Spleen (tissue), 11 donors: ENCODE measurements around the gene PHC2. TPM values are rescaled to one million over a fixed set of nuclear protein-coding genes. Genes with fewer than 3 reads are reported as not detected.
A peak's percentile ranks its signal among the peaks of the same experiment; 100 is the strongest.

Source experiments
- DNase-seq: peaks from one replicate; pipeline ENCODE4 v3.0.0-alpha.2; 2020
- H3K27ac ChIP-seq, 8 donors: fragments of 200-600 bp; sonication (generic) in 7 of 8; 1 replicate in 4 of 8; 2 replicates in 4 of 8; pipeline versions ENCODE4 v1.5.0 to v1.8.0; 2016 to 2021; ENCODE audit warnings: inconsistent platforms in 4 of 8, mild to moderate bottlenecking in 4 of 8, moderate library complexity in 1 of 8
- H3K27me3 ChIP-seq, 7 donors: fragments of 200-600 bp; sonication (generic) in 6 of 7; replicated peaks in 1 of 7; 1 replicate in 4 of 7; 2 replicates in 3 of 7; pipeline versions ENCODE4 v1.5.0 to v1.8.0; 2016 to 2021; ENCODE audit warnings: inconsistent platforms in 3 of 7, mild to moderate bottlenecking in 1 of 7
- H3K36me3 ChIP-seq, 6 donors: fragments of 200-600 bp; sonication (generic) in 5 of 6; 1 replicate in 4 of 6; 2 replicates in 2 of 6; pipeline versions ENCODE4 v1.5.0 to v1.8.0; 2016 to 2021; ENCODE audit warnings: inconsistent platforms in 2 of 6
- H3K4me1 ChIP-seq, 6 donors: fragments of 200-600 bp; sonication (generic) in 5 of 6; 1 replicate in 3 of 6; 2 replicates in 3 of 6; pipeline versions ENCODE4 v1.5.0 to v1.8.0; 2016 to 2021; ENCODE audit warnings: inconsistent platforms in 3 of 6
- H3K4me3 ChIP-seq, 8 donors: fragments of 200-600 bp; sonication (generic) in 7 of 8; 1 replicate in 4 of 8; 2 replicates in 4 of 8; pipeline versions ENCODE4 v1.5.0 to v1.8.0; 2016 to 2021; ENCODE audit warnings: inconsistent platforms in 4 of 8, mild to moderate bottlenecking in 4 of 8, moderate library complexity in 2 of 8
- H3K9me3 ChIP-seq, 8 donors: fragments of 200-600 bp; sonication (generic) in 7 of 8; 1 replicate in 4 of 8; 2 replicates in 4 of 8; pipeline versions ENCODE4 v1.5.0 to v1.8.0; 2016 to 2021; ENCODE audit warnings: inconsistent platforms in 4 of 8
- CTCF ChIP-seq, 11 experiments: fragments of 200-600 bp in 7 of 11; fragments of 450-650 bp in 4 of 11; sonication (generic) in 4 of 11; IDR thresholded peaks in 8 of 11; conservative IDR thresholded peaks in 3 of 11; 1 replicate in 7 of 11; 2 replicates in 4 of 11; pipeline versions ENCODE4 v1.4.0 to v1.8.0; 2016 to 2021; ENCODE audit warnings: antibody characterized with exemption in 11 of 11, inconsistent platforms in 4 of 11, mild to moderate bottlenecking in 1 of 11
- POLR2A ChIP-seq, 3 donors: fragments of 450-650 bp; IDR thresholded peaks; one replicate each; pipeline ENCODE4 v1.5.1; 2017; ENCODE audit warnings: antibody characterized with exemption in 3 of 3, mild to moderate bottlenecking in 1 of 3
- POLR2AphosphoS5 ChIP-seq, 3 donors: sonication (generic); formaldehyde crosslinking; IDR thresholded peaks; one replicate each; pipeline ENCODE4 v1.5.1; 2017; ENCODE audit warnings: antibody characterized with exemption in 3 of 3
- WGBS, 5 donors: extraction: QIAGEN DNeasy Blood & Tissue Kit in 3 of 5; methylation state at CpG; one replicate each; pipeline versions ENCODE4 v1.1.5 to v1.1.7; 2013 to 2018; 5-methylcytosine and 5-hydroxymethylcytosine counted together
- intact Hi-C: fragments of 100-400 bp; cut with DNase I; formaldehyde crosslinking; loops from one replicate; pipeline ENCODE4 v1.15.0; 2023; ENCODE audit warnings: low total_unique reads
- microRNA-seq, 3 donors: library from miRNA; unstranded; fragments of <30 nt; microRNA quantifications; one replicate each; pipeline versions ENCODE4 to v1.1.0, GENCODE V29; 2019 to 2020
- polyA plus RNA-seq, 3 donors: library from polyadenylated mRNA; stranded (reverse); fragments of 200-250 nt; gene quantifications; one replicate each; pipeline ENCODE4 v1.2.1, GENCODE V29; 2013
- small RNA-seq, 4 donors: library from RNA; depleted of rRNA; stranded (forward); fragments of <200 nt; gene quantifications; one replicate each; pipeline ENCODE3, GENCODE V24; 2016
- total RNA-seq, 7 donors: library from RNA; depleted of rRNA in 3 of 7; stranded (reverse); fragments of >200 nt in 3 of 7; fragmentation: NEBNext Ultra II Directional in 4 of 7; extraction: Animal tissue kit (Norgen Biotek cat#: 25700) in 4 of 7; gene quantifications; one replicate each; pipeline versions ENCODE4 v1.1.0 to v1.2.1, GENCODE V29; 2016 to 2021
- donor health status: healthy with polysubstance abuse.
- donor health status: DM: no; HTN: no; CAD: no; lungs with moderate emphysema.
- donor health status: DM: no; HTN: no; CAD: no.
- donor health status: Bipolar disorder and iron deficiency.
- donor health status: healthy.
- donor health status: DM: no; HTN: no; CAD: no.
- donor health status: DM: yes; HTN: yes; CAD: no.

PHC2 gene
- total and polyA plus RNA-seq, 10 donors: 51.1 to 272 (median 136) TPM

GRCh38 chr1:33273961-33274371 lies 156.9 kb downstream of the PHC2 start:
- no peak for TF ChIP-seq CTCF (IDR thresholded peaks at IDR 0.05 in 8 of 11, conservative IDR thresholded peaks at IDR 0.05 in 3 of 11)
- TF ChIP-seq POLR2A (IDR thresholded peaks at IDR 0.05): no peak
- no peak for TF ChIP-seq POLR2AphosphoS5 (IDR thresholded peaks at IDR 0.05)
- DNase-seq: no peak
- H3K9me3 ChIP-seq: no peaks in the 10 kb centered on the region
- H3K4me1 ChIP-seq: peaks cover 3 to 48% (median 23%) of the 10 kb centered on the region in 6 donors
- H3K27ac ChIP-seq: peak overlapping the region in 4 of 8 donors; percentile 15 to 81 (median 64)
- WGBS, 5 donors: 78 to 85% (median 81%) methylated on average over 7 of the region's 7 CpGs
- no peak overlapping the region for H3K4me3 ChIP-seq
- intact Hi-C loops: no loop called here
- H3K36me3 ChIP-seq: peaks cover 0 to 64% (median 22%) of the 10 kb centered on the region in 6 donors
- no peaks in the 10 kb centered on the region for H3K27me3 ChIP-seq

Small RNA genes lying within 50 kb of the gene (microRNA-seq; reads per million reads assigned to microRNA genes)
- 45.8 to 72.3 (median 70.1) reads per million in 3 donors for gene MIR3605

Small RNA genes lying within 50 kb of the gene (small RNA-seq; reads per million reads assigned to genes)
- 0 reads per million in 4 donors for gene RN7SKP16

Other genes starting within 250 kb of the PHC2 start
- 10 to 100 TPM in 4 of 7 donors, 1 to 10 TPM in 3; 8.0 to 16.1 (median 10.2) TPM for gene TRIM62, start 249.1 kb downstream of the PHC2 start, total RNA-seq
- 1 to 10 TPM; 2.5 to 3.9 (median 3.7) TPM for gene TRIM62, start 249.1 kb downstream of the PHC2 start, polyA plus RNA-seq
- 10 to 100 TPM; 19.9 to 47.0 (median 26.3) TPM for gene ZNF362, start 174.6 kb downstream of the PHC2 start, total RNA-seq
- 10 to 100 TPM in 2 of 3 donors, 1 to 10 TPM in 1; 8.7 to 14.8 (median 11.7) TPM for gene ZNF362, start 174.6 kb downstream of the PHC2 start, polyA plus RNA-seq
- gene A3GALT2, start 110.0 kb downstream of the PHC2 start, total RNA-seq: 1 to 10 TPM in 1 of 7 donors, under 1 TPM in 1, not detected in 5; 0.47 to 1.6 TPM
- gene A3GALT2, start 110.0 kb downstream of the PHC2 start, polyA plus RNA-seq: under 1 TPM in 1 of 3 donors, not detected in 2; 0.10 TPM
- gene ZSCAN20, start 41.5 kb upstream of the PHC2 start, total RNA-seq: 1 to 10 TPM; 3.4 to 6.2 (median 4.5) TPM
- gene ZSCAN20, start 41.5 kb upstream of the PHC2 start, polyA plus RNA-seq: under 1 TPM; 0.28 to 0.64 (median 0.35) TPM